Stimulated activated CD8-positive, alpha-beta memory T cell treated with anti-CD3 and anti-CD28 coated beads, Interleukin-7, amount 100 ng/mL, for 48 hours (primary cell): ENCODE results near the gene RNASE8.
"Not testable (repeated sequence)": the region's sequence is repeated elsewhere in the genome, so short reads cannot be mapped to it uniquely, and the experiment has no call there.

Experiments used
- DNase-seq, 2 donors: peaks; one replicate each; pipeline ENCODE4 v3.0.0-alpha.2; 2020; ENCODE audit warnings: low read depth in 1 of 2; ENCODE audit errors: extremely low read depth in 1 of 2

The RNASE8 gene, protein sequence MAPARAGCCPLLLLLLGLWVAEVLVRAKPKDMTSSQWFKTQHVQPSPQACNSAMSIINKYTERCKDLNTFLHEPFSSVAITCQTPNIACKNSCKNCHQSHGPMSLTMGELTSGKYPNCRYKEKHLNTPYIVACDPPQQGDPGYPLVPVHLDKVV

DNA sequence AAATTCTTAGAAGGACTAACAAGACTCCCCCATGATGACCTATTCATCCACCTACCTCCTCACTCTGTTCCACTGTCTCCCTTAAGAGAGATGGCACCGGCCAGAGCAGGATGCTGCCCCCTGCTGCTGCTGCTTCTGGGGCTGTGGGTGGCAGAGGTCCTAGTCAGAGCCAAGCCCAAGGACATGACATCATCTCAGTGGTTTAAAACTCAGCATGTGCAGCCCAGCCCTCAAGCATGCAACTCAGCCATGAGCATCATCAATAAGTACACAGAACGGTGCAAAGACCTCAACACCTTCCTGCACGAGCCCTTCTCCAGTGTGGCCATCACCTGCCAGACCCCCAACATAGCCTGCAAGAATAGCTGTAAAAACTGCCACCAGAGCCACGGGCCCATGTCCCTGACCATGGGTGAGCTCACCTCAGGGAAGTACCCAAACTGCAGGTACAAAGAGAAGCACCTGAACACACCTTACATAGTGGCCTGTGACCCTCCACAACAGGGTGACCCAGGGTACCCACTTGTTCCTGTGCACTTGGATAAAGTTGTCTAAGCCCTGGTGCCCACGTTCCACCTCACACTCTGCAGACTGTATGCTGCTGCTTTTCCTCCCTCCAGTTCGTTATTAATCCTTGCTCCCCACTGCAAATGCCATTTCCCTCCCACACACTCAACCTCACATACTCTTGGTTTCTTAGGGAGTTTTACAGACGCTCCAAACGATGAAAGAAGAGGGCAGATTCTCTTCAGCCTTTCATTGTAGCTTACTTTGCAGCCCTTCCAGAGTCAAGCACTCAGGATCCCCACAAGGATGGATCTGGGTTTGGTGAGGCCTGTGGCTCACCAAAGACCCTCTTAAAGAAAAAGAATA lies at the start of gene RNASE8:
Gene RNASE8, plus strand, starts transcription at position 20 of the 873 bp plus-strand sequence. Its CDS starts 71 bp downstream, at position 91.
- no peak for DNase-seq

DNA sequence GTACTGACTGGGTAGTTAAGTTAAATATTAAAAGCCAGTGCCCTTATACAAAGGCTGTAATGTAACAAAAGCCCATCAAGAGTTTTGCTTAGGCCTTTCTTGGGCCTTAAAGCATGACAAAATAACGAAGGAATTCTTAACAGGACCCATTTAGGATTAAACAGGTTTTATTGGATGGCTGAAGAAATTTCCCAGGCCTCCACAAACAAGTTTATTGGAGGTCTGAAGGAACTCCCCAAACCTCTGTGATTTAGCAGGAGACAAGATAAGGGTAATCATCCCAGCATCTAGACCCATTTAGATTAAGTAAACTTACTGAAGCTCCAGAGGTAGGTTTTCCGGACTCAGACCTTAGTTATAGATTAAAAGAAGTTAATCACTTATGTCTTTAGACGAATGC lies 47.9 kb upstream of the RNASE8 start:
- not testable (repeated sequence) for DNase-seq

DNA sequence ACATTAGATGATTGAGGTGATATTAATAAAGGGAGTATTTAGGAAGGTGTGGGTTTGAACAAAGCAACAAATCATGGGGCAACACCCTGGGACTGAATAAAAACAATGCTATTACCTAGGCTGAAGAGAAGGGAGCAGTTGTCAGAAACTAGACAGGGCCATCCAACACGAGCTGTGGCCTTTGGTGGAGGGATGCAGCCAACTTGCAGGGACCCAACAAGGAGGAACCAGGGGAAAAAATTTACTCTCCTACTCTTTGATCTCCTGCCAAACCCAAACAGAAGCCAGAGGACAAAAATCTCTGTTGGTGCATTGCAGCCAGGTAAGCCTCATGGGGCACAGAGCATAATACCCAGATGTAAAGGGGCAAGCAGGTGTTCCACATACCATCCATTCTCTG lies 46.5 kb upstream of the RNASE8 start:
- DNase-seq: no peak

DNA sequence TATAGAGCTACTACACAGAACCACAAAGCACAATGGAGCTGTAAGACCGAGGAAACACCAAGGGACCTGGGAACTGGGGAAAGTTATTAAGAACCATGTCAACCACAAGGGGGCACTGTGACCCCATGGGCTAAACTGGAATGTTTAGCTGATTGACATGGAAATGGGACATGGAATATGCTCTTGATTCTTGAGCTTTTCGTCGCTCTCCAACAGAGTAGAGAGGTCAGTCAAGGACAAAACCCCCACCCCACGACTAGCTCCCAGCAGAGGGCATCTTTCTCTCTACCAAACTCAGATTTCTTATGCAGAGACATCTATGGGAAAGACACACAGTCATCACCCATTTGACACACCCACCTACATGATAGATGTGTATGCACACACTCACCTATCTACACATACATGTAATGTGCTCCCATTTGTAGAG lies 42.8 kb upstream of the RNASE8 start:
- peak; percentile 40 to 56 for DNase-seq

DNA sequence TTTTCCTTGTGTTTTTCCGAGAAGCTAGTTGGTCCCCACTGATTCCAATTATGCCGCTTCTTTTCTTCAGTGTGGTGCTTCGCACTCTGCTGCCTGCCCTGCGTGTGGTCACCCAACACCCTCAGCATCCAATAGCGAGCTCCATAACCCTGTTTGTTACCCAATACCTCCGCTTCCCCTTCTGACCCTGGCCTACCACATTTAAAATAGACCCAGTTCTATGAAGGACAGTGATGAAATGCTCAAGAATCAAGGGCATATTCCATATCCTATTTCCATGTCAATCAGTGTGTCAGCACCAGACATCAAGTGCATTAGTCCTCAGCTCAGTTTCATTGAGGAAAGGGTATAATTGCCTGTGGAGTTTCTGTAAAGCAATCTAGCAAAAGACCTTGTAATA lies 42.3 kb upstream of the RNASE8 start:
- DNase-seq: no peak

DNA sequence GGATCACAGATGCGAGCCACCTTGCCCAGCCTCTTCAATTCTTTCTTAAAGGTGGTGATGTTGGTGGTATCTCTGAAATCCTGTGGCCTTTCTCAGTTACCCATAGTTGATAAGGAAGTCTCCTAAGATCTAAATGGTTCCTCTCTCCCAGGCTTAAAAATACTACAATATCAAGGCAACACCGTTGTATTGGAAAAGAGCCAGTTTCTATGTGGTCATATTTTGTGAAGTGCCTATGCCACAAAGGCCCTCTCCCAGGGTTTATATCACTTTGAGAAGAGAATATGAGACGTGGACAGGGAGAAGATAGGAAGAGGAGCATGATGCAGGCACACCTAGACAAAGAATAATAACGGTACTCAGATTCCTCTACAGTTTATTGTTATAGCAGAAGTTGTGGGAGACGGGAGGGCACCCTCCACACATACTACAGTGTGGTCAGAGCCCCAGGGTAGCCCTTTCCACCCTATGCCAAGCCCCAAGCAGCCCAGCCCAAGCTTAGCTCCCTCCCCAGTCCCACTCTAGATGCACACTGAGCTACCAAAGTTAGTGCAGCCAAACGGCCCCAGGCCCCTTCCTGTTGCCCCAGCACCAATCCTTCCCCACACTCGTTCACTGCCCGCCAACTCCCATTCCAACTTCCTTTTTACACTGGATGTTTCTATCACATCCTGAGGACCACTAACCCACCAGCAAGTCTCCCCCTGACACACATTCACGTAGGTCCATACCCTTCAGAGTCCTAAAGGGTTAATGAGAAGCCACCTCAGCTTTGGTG lies 41.0 kb upstream of the RNASE8 start:
- no peak for DNase-seq

DNA sequence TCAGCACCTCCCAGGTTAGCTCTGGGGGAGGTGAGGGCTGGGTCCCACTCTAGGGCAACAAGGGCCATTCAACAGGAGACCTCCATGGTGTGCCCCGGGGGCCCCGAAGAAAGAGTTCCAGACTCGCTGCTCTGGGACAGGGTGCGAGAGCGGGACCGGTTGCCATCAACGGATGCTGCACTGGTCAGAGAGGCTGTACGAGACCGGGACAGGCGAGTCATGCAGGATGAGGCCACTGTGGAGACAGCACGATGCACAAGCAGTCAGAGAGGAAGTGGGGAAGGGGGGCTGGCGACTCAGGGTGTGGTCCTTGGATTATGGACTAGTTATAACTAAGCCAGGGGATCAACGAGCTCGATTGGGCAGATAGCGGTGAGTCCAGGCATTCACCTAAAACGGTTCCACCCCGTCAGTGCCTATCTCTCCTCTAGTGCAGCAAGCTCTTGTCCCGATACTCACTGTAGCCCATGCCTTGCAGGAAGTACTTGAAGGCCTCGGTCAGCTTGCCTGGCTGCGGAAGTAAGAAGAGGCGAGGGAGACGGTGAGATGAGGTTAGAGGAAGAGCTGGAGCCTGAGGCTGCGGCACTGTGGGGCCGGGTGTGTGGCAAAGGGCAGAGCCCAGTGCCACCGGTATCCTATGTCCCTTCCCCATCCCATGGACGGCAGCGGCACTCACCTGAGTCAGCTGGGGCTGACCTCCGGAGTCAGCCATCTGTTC lies 39.9 kb upstream of the RNASE8 start:
- DNase-seq: no peak

DNA sequence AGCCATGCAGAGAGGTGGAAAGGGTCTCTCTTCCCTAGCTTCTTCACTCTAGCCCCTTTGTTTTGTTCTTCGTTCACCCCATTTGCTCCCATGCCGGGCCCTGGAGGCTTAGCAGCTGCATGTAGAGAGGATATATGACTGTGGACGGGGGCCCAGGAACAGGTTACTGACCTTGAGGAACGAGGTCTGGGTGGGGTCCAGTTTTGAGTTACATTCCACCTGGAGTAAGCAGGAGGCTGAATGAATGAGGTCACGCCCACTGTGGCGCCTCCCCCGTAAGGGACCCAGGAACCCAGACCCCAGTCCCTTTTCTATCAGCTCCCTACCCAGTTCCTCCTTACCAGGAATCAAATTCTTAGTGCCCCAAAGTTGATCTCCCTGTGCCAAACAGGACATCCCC lies 39.3 kb upstream of the RNASE8 start:
- DNase-seq: no peak

DNA sequence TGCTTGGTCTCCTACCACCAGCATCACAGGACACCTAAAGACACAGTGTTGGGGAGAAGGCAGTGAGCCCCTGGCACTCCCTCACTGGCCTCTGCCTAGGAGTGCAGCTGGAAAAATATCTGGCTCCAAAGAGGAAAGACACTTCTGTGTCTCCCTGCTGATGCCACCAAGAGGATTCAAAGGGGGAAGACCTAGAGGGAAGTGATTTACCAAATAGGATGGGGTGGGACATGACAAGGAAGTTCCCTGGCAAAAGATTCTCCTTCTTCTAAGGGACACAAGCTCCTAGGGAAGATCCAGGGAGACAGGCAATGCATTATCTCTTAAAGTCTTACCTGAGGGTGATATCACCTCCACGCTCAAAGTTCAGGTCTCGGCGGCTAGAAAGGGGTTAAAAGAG lies 38.8 kb upstream of the RNASE8 start:
- no peak for DNase-seq

DNA sequence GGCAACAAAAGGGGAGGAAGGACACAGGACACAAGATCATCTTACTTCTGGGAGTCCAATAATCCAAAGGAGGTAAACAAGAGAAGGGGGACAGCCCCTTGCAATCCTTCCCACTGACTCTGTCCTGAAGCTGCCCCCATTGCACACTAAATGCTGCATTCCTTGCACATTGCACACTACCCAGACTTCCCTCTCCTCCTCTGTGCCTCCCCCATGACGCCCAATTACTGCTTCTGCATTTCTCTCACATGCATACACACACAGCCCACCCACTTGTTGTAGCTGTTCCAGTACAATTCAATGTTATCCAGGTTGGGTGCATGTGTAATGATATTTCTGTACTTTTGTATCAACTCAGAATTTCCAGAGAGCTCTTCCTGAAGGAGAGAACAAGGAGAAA lies 38.3 kb upstream of the RNASE8 start:
- no peak for DNase-seq

DNA sequence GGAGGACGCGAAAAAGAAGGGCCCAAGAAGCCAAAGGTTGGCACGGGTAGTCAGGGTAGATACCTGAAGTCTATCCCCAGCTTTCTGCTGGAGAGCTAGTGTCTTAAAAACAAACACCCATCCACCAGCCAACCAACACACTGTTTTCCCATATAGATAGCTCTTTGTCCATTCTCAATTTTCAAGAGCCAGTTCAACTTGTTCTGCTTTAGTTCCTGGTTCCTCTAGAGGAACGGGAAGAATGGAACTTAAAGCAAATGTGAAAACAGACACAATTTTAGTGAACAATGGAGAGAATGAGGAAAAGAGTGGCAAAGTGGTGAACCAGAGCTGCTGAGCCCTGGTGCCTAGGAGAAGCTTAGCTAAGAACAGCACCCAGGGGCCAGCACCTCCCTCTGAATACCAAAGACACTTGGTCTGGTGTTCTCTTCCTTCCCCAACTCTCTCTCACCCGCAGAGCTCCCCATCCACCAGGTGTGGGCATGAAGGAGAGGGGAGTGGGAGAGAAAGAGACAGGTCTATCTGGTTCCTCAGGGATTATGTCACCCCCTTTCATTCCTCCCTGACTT lies 36.6 kb upstream of the RNASE8 start:
- DNase-seq: no peak

DNA sequence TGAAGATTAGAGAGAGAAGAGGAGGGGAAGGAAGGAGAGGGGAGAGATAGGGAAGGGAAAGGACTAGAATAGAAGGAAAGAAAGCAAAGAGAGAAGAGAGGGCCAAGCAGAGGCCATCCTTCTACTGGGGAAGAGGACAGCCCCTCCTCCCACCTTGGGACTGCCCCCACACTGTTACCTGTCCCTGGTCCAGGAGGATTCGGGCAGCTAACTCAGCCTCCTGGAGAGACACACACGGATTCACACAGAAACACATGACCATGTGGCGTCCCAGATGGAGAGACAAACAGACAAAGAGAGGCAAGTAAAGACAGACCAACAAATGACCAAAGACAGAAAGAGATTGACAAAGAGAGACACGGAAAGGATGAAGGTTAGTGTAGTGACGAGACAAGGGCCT lies 34.9 kb upstream of the RNASE8 start:
- no peak for DNase-seq

DNA sequence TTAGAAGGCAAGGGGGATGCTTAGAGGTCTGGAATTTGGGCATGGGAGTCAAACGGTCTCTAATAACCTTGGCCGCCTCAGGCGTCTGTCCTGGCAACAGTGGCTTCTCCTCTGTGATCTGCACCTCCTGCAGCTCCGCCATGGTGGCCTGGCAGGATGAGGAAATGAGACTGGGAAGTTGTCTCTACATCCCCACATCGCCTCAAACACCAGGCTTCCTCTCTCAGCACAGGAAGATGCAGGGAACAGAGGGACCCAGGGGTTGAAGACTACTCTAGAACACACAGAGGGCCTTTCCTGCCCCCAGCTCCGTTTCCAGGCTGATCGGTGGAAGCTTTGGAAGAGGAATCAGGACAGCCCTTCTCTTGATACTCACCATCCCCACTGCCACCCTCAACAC lies 34.4 kb upstream of the RNASE8 start:
- DNase-seq: no peak

DNA sequence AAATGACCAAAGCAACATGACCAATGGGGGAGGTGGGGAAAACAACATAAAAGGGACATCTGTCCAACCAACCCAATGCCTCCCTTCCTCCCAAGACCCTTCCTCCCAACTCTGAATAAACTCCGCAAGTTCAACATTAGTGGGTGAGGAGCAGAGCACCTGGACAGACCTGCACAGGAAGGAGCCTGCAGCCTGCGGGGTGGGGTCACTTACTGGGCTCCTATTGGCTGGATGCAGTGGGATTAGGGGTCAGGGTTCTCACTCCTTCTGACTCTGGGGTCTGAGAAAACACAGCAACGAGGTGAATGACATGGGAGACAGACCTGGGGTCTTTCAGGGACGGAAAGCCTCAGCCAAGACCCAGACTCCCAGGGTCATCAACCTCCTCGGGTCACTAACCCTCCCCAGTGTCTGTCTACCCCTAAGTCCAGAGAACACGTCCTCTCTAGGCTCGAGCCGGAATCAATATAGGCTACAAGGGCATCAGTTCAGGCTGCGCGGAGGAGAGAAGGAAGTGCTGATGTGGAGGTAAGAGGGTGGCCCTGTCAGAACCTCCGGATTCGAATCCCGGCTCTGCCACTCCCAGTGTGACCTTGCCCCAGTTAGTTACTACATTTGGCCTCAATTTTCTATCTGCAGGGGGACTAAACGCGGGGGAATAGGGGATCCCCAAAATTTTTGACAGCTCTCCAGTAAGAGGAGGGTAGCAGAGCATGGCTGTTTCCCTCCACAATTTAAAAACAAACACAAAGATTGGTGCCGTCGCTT lies 33.6 kb upstream of the RNASE8 start:
- no peak for DNase-seq

DNA sequence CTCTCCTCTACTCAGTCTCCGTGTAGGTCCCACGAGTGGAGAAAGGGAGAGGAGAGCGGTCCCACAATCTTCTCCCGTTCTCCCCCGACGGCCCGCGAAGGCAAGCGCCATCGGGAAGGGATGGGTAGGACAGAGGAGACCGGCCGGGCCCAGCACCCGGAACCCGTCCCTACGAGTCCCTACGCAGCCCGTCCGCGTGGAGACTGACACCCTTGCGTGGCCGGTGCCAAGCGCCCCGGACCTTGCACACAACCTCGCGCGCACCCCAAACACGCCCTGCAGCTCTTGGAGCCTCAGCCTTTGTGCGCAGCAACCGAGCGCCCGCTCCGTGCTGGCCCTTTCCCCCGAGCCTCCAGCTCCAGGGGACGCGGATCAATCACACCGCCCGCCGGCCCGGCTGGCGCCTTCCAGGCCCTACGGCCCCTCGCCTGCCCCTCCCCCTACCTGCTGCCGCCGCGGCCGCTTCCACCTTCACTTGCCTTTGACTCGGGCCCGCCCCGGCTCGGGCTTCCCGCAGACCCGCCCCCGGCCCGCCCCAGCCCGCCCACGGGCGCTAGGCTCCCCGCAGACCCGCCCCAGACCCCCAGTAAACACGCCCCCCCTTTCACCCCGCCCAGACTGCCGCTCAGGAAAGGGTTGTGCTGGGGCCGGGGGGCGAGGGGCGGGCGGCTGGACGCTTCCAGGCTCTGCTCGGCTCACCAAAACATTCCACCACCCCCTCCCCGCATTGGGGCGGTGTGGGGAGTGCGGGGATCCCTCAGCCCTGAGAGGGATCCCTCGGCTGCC lies 32.8 kb upstream of the RNASE8 start, which contains the start of gene NDRG2:
Gene NDRG2, minus strand, starts transcription at position 477 of the 786 bp plus-strand sequence. CDS start 1,746 bp downstream, outside the sequence.
- peak; percentile 41 to 45 for DNase-seq

DNA sequence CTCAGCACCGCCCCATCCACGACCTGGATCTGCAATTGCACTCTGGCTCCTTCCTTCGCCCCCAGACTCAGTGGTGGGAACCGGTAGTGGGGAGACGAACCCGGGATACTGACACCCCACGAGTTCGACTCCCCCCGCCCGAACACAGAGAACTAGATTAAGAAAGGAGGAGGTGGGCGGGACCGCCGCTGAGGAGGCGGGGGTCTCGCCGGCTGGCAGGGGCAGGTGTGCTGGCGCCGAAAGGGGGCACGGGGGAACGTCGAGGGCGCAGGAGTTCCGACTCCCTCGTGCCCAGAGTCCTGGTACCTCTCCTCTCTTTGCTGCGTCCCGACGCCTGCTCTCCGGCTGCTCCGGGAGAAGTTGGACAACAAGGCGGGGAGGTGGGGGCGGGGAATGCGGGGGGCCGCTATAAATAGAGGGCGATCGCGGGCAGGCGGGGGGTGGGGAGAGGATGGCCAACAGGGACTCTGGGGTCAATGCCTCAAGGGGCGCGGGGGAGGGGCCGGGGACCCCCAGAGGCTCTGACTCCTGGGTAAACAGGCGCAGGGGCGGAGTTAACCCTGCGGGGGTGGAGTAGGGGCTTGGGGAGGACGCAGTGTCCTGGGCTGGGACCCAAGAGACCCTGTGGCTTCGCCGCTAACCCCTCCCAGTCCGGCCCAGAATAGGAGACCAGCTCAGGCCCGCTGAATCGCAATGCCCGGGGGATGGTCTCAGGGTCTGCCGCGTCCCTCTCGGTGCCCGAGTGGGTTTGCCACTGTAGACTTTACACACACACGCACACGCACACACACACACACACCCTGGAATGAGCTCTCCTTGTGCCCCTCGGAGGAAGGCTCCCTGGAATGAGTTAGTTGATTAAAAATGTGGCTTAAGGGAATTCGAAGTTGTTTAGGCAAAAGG lies 32.0 kb upstream of the RNASE8 start:
- DNase-seq: no peak

DNA sequence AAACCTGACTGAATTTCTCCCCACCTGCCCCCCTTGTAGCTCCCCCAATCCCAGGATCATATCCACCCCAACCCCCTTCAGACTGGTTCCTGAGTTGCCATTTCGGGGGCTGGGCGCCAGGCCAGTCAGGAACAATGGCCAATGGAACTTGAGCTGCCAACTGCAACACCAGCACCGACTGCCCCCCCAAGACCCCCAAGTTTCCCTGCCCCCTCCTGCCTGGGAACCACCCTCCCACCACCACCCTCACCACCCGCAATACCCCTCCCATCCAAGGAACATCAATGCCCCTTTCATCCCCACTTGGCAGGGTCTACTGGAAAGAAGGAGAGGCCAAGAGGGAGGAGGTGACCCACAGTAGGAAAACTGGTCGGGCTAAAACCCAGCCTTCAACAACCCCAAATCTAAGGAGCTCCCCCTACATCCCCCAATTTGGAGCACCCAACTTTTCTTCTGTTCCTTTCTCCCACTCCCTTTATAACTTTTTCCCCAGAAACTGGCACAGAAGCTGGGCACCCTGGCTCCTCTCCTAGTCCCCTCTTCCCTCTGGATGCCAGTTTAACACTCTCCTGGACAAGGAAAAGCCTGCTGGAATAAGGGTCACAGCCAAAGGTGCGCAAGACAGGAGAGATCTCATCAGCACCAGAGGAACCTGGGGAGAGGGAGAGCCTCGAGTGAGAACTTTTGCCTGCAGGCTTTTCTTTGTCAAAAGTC lies 31.2 kb upstream of the RNASE8 start:
- DNase-seq: no peak

DNA sequence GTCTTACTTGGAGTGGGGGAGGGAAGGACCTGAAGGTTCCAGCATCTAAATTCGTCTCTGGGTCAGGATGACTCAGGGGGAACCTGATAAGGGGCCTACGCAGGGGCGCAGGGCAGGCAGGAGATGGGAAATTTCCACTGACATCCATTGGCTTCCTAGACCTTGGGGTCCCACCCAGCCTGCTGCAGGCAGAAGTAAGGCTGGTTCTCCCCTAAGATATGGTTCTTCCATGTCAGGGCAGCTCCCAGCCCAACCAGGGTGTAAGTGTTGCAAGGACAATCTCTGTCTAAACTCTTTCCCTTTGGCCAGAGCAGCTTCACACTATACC lies 30.7 kb upstream of the RNASE8 start:
- no peak for DNase-seq
